Uterus (tissue), 2 donors: Measurements from ENCODE around the gene PRAMEF11.

Experiments used
- POLR2A ChIP-seq, 2 donors: fragments of 450-650 bp; IDR thresholded peaks; one replicate each; pipeline ENCODE4 v1.6.1; 2016; ENCODE audit warnings: antibody characterized with exemption in 2 of 2, mild to moderate bottlenecking in 1 of 2, moderate library complexity in 1 of 2
- TF ChIP-seq, protein P1 (sequence below), 4 experiments: fragments of 200-600 bp in 2 of 4; fragments of 450-650 bp in 2 of 4; sonication (generic) in 2 of 4; IDR thresholded peaks; one replicate each; pipeline ENCODE4 v1.5.1; 2016 to 2019; ENCODE audit warnings: antibody characterized with exemption in 4 of 4, mild to moderate bottlenecking in 2 of 4, moderate library complexity in 1 of 4

DNA sequence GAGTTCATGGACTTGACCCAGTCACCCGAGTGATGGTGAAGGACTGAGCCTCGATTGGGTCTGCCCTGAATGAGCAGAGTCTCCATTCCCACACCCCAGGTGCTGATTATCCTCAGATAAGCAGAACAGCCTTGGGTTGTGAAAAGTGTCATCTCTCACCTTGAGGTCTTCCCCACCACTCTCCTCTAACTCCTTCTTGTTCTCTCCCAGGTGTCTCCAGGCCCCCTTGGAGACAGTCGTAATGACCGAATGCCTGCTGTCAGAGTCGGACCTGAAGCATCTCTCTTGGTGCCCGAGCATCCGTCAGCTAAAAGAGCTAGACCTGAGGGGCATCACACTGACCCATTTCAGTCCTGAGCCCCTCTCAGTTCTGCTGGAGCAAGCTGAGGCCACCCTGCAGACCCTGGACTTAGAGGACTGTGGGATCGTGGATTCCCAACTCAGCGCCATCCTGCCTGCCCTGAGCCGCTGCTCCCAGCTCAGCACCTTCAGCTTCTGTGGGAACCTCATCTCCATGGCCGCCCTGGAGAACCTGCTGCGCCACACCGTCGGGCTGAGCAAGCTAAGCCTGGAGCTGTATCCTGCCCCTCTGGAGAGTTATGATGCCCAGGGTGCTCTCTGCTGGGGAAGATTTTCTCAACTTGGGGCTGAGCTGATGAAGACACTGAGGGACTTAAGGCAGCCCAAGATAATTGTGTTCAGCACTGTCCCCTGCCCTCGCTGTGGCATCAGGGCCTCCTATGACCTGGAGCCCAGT is 54.2 kb downstream of the PRAMEF11 start:
- no peak for TF ChIP-seq POLR2A (IDR thresholded peaks at IDR 0.05)
- TF ChIP-seq, protein P1, sequence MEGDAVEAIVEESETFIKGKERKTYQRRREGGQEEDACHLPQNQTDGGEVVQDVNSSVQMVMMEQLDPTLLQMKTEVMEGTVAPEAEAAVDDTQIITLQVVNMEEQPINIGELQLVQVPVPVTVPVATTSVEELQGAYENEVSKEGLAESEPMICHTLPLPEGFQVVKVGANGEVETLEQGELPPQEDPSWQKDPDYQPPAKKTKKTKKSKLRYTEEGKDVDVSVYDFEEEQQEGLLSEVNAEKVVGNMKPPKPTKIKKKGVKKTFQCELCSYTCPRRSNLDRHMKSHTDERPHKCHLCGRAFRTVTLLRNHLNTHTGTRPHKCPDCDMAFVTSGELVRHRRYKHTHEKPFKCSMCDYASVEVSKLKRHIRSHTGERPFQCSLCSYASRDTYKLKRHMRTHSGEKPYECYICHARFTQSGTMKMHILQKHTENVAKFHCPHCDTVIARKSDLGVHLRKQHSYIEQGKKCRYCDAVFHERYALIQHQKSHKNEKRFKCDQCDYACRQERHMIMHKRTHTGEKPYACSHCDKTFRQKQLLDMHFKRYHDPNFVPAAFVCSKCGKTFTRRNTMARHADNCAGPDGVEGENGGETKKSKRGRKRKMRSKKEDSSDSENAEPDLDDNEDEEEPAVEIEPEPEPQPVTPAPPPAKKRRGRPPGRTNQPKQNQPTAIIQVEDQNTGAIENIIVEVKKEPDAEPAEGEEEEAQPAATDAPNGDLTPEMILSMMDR (IDR thresholded peaks at IDR 0.05), result no peak
